Ishikawa (cell line): Measurements from ENCODE around the gene C19orf38.

Source experiments
- CEBPB ChIP-seq: IDR thresholded peaks from 2 replicates; pipeline ENCODE4 v1.6.1; 2012
- CREB1 ChIP-seq: IDR thresholded peaks from 2 replicates; pipeline ENCODE4 v1.6.1; 2012; ENCODE audit warnings: low read depth
- EGR1 ChIP-seq: IDR thresholded peaks from 2 replicates; pipeline ENCODE4 v1.6.1; 2012
- EP300 ChIP-seq: IDR thresholded peaks from 2 replicates; pipeline ENCODE4 v1.6.1; 2012; ENCODE audit warnings: borderline replicate concordance
- FOXM1 ChIP-seq: IDR thresholded peaks from 2 replicates; pipeline ENCODE4 v1.6.1; 2012; ENCODE audit warnings: low read depth, borderline replicate concordance
- MAX ChIP-seq: IDR thresholded peaks from 2 replicates; pipeline ENCODE4 v1.6.1; 2012
- RAD21 ChIP-seq: IDR thresholded peaks from 2 replicates; pipeline ENCODE4 v1.6.1; 2012; ENCODE audit warnings: low read depth
- REST ChIP-seq: IDR thresholded peaks from 2 replicates; pipeline ENCODE4 v1.6.1; 2012; ENCODE audit warnings: low read depth, mild to moderate bottlenecking
- TAF1 ChIP-seq: IDR thresholded peaks from 2 replicates; pipeline ENCODE4 v1.6.1; 2012; ENCODE audit warnings: low read depth, mild to moderate bottlenecking
- TEAD4 ChIP-seq: IDR thresholded peaks from 2 replicates; pipeline ENCODE4 v1.6.1; 2012
- USF1 ChIP-seq: IDR thresholded peaks from 2 replicates; pipeline ENCODE4 v1.6.1; 2012
- YY1 ChIP-seq: IDR thresholded peaks from 2 replicates; pipeline ENCODE4 v1.6.1; 2012; ENCODE audit warnings: low read depth

GRCh38 chr19:10805065-10805757 lies 43.0 kb upstream of the C19orf38 start:
- TF ChIP-seq USF1 = no peak
- TF ChIP-seq CEBPB = no peak
- TF ChIP-seq MAX = no peak
- TF ChIP-seq REST = no peak
- TF ChIP-seq EP300 = no peak
- no peak for TF ChIP-seq TEAD4
- no peak for TF ChIP-seq CREB1
- TF ChIP-seq FOXM1 = no peak
- no peak for TF ChIP-seq RAD21
- no peak for TF ChIP-seq TAF1
- TF ChIP-seq EGR1 = no peak
- no peak for TF ChIP-seq YY1
